NT2/D1 (cell line): ENCODE data around the gene PLXNB2.

Source experiments
- SUZ12 ChIP-seq: IDR thresholded peaks from 2 replicates; pipeline ENCODE4 v1.6.1; 2011; ENCODE audit not compliant: insufficient read length, insufficient read depth; ENCODE audit errors: extremely low read depth
- YY1 ChIP-seq: IDR thresholded peaks from 2 replicates; pipeline ENCODE4 v1.6.1; 2011; ENCODE audit not compliant: insufficient read length, insufficient read depth

- TF ChIP-seq SUZ12 (no peak), YY1 (no peak)
Measured at GRCh38 chr22:50302564-50302963, 4.9 kb downstream of the PLXNB2 start.
